ENCODE results near the gene UBXN2A.
A peak's percentile ranks its signal among the peaks of the same experiment; 100 is the strongest.

- no peak for TF ChIP-seq ZNF311 (tag by site-specific recombination; IDR thresholded peaks at IDR 0.05; ENCODE audit: borderline replicate concordance)
- no peak for TF ChIP-seq ZNF768 (tag by site-specific recombination; IDR thresholded peaks at IDR 0.05)
- no peak for TF ChIP-seq CTCF (tag by site-specific recombination; IDR thresholded peaks at IDR 0.05)
- no peak for TF ChIP-seq IKZF3 (tag by site-specific recombination; IDR thresholded peaks at IDR 0.05)
- TF ChIP-seq ZNF707 (tag by site-specific recombination; IDR thresholded peaks at IDR 0.05), result no peak
- TF ChIP-seq KLF16 (tag by site-specific recombination; IDR thresholded peaks at IDR 0.05), result no peak
- TF ChIP-seq OSR2 (tag by site-specific recombination; IDR thresholded peaks at IDR 0.05), result peak; percentile 59; the same call in 1 of the 2 replicates
Observed at GRCh38 chr2:23915327-23915726, 24.9 kb upstream of the UBXN2A start.

Data from HEK293 (cell line).